ENCODE data around the gene STARD8.

STARD8 gene

GRCh38 chrX:68691921-68692320 lies 44.5 kb downstream of the STARD8 start:
- no peak for DNase-seq

- no peak for DNase-seq
These were observed 45.2 kb downstream of the STARD8 start for GRCh38 chrX:68692651-68693050.

- DNase-seq: peak; percentile 70
These were observed 46.3 kb downstream of the STARD8 start for GRCh38 chrX:68693481-68694434.

- no peak for DNase-seq
These were observed 47.2 kb downstream of the STARD8 start for GRCh38 chrX:68694435-68695205.

GRCh38 chrX:68695206-68695845 lies 47.9 kb downstream of the STARD8 start:
- no peak for DNase-seq

- DNase-seq: peak; percentile 25
These were observed 49.0 kb downstream of the STARD8 start for GRCh38 chrX:68696267-68696990.

GRCh38 chrX:68697036-68697435 lies 49.6 kb downstream of the STARD8 start:
- no peak for DNase-seq

GRCh38 chrX:68697465-68698125 lies 50.1 kb downstream of the STARD8 start:
- no peak for DNase-seq

- DNase-seq: no peak
These were observed 51.5 kb downstream of the STARD8 start for GRCh38 chrX:68698942-68699341.

- DNase-seq: peak; percentile 83
These were observed 52.7 kb downstream of the STARD8 start for GRCh38 chrX:68699960-68700746.

- peak; percentile 59 for DNase-seq
These were observed 55.9 kb downstream of the STARD8 start for GRCh38 chrX:68703369-68703768.

GRCh38 chrX:68703846-68704245 lies 56.4 kb downstream of the STARD8 start:
- peak; percentile 63 for DNase-seq

- DNase-seq: no peak
These were observed 58.5 kb downstream of the STARD8 start for GRCh38 chrX:68705986-68706385.

GRCh38 chrX:68708503-68709290 lies 61.2 kb downstream of the STARD8 start:
- no peak for DNase-seq

GRCh38 chrX:68710870-68711576 lies 63.6 kb downstream of the STARD8 start:
- DNase-seq: peak; percentile 4

- no peak for DNase-seq
These were observed 64.4 kb downstream of the STARD8 start for GRCh38 chrX:68711845-68712244.

GRCh38 chrX:68714856-68715255 lies 67.4 kb downstream of the STARD8 start:
- no peak for DNase-seq

GRCh38 chrX:68717196-68717595 lies 69.7 kb downstream of the STARD8 start:
- no peak for DNase-seq

- DNase-seq: no peak
These were observed 70.4 kb downstream of the STARD8 start for GRCh38 chrX:68717663-68718442.
